HG03439 (cell line): ENCODE measurements around the gene DVL2.

Source experiments
- ATAC-seq: cut with Tn5 transposase; IDR thresholded peaks from one replicate; pipeline ENCODE4 v1.9.1; 2021; ENCODE audit warnings: mild to moderate bottlenecking, moderate library complexity; ENCODE audit not compliant: unreplicated experiment

Gene DVL2

DNA sequence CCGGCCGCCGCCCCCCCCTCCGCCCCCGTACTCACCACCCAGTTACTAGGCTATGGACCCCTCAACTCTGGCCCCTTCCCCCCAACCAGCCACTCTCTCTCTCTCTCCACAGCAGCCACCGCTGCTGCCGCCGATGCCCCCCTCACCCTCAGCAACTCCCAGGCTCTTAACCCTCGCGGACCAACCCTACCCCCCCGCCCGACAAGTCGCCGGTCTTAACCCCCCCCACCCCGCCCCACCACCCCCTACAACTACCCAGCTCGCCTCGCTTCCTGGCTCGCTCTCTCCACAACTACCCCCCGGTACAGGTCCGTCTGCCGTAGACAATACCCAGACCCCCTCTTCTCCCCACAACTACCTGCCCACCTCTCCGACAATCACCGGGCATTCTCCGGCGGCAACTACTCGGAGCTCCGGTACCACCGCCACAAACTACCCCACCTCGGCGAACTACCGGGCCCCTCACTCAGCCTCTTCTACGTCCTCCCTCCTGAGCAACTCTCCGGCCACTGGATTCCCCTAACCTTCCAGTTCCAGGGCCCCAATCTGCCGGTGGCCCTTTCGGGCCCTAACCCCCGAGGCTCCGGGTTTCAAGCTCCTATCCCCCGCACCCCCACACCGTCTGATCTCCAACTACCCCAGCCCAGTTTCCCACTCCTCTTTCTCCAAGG lies 4.2 kb upstream of the DVL2 start:
- no peak for ATAC-seq

DNA sequence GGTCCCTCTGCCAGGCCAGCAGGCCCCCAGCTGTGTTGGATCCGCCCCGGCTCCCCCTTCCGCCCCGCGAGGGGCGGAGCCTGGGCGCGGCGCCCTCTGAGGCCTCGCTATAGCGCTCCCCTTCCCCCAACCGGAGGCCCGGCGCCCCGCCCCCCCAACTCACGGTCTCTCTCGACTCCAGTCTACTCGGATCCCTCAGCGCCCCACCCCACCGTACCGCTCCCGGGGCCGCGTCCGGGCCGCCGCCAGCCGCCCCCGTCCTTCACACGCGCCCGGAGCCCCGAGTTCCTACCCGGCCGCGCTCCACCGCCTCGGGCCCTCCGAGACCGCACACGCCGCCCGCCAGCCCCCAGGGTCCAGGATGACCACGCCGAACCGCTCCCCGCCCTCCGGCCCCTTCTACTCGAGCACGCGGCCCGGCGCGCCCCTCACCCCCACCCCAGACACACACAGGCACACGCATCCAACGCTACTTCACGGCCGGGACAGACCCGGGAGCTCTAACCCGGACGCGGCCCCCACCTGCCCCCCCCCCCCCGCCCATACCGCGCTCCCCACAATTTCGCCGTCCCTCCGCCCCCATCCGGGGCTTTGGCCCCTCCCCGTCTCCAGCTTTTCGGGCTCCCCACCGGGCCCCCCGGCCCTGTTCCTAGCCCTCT lies 3.6 kb upstream of the DVL2 start:
- no peak for ATAC-seq

DNA sequence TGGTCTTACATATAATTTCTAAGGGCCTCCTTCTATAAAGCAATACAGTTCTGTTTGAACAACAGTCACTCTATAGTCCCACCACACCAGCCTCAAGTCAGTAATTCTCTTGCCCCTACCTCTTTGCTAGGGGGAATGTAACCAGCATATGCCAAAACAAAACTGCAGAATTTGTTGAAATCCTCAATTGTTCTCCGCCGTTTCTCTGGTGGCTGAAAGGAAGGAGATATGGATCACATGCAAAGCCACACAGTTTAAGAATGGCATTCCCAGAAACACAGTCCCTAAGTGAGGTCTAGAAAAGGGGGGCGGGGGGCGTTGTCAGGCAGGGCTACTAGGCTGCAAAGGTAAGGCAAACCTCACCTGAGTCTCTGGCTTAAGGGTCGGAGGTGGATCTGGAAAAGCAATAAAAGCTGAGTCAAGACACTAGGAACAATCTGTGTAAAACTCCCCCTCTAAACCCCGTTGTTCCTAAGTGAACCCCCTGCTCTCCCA lies 3.0 kb upstream of the DVL2 start:
- ATAC-seq, result no peak

DNA sequence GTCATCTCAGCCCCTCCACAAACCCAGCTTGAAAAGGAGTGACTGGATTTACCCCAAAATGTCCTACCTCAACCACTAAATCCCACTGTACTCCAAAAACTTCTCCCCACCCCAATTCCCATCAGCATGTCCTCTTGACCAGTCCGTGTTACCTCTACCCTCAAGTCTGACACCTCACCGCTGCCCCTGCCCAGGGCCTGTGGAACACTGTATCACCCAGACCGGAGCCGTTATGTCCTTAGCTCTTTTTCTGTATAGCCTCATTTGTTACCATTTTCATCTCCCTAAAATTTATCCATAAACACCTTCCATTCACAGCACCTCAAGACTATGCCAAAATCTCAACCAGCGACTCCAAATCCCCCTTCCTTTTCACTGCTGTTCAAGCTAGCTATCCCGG lies 2.5 kb upstream of the DVL2 start:
- ATAC-seq, result no peak

DNA sequence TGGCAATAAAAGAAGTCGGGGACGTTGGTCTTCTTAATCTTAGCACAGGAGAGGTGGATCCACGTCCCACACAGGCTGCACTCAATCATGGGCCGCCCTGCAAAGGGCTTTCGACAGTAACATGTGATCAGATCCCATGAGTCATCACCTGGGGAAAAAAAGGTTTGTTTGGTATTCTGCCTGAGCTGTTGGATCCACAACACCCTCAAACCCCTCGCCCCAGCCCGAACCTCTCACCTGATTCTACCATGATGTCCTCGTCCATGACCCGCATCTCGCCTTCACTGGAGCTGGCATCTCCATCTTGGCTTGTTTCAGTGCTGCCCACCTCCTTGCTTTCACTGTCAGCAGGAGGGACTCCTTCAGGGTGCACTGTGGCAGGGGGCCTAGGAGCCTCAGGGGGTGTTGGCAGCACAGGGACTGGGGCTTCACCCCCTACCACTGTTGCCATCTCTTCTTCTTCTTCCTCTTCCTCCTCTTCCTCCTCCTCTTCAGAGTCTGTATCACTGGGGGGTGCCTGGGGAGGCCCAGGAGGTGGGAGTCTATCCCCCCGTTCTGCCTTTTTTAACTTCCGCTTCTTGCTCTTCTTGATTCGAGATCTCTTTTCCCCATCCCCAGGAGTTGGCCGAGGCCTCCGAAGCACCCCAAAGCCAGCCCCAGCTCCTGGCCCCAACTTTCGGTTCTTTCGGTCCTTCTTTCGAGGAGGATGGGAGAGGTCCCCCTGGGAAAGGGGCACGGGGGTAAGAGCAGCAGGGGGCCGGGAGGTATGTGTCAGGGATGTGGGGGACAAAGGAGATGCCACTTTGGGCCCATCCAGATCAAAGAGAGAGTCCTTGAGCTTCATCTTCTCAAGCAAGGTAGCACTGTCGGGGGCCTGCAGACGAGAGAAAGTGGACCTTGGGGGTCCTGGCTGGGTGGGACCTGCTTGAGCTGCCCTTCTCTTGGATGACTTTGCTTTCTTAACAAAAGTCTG lies 1.7 kb upstream of the DVL2 start:
- ATAC-seq, result no peak

DNA sequence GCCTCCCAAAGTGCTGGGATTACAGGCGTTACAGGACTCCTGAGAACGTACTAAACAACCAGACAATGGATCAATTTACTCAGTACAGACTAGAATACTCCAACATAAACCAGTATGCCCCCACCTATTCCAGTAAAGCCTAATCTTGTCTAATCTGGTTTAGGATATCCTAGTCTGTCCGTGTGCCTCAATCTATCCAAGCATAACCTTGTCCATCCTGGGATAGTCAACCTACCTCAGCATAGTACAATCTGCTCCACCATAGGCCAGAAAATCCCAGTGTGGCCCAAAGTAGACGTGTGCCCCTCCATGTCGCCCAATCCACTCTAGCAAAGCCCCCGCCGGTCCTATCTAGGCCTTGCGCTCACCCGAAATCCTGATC lies 625 bp downstream of the DVL2 start:
- ATAC-seq, result no peak

DNA sequence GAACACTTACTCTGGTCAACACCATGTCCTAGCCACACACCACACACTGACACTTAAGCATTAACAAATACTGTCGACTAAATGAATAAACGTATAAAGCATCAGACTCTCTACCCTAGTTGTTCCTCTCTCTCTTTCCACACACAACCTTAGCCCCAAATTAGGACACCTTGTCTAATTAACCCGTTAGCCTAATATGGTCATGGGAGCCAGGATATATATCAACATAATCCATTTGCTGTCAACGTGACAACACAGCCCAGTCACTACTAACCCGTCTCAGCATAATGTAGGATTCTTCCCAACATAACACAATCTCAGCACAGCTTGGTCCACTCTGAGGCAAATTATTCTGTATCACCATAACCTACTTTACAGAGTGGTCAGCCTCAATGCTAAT lies 2.2 kb downstream of the DVL2 start:
- ATAC-seq, result no peak

DNA sequence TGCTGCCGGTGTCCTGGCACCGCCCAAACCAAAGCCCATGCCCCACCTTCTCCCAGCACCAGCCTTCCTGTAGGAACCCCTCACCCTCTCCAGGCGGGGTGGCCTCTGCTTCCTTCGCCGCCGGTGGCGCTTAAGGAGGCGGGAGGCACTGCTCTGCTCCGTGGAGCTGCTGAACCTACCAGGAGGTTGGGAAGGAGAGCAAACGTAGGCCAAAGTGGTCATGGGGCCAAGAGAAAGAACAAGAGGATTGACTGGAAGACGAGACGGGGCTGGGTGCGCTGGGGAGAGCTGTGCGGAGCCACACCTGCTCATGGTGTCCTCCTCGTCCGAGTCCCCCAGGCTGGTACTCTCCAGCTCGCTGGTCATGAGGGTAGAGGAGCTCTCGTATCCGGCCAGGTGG lies 4.8 kb downstream of the DVL2 start:
- ATAC-seq, result no peak

DNA sequence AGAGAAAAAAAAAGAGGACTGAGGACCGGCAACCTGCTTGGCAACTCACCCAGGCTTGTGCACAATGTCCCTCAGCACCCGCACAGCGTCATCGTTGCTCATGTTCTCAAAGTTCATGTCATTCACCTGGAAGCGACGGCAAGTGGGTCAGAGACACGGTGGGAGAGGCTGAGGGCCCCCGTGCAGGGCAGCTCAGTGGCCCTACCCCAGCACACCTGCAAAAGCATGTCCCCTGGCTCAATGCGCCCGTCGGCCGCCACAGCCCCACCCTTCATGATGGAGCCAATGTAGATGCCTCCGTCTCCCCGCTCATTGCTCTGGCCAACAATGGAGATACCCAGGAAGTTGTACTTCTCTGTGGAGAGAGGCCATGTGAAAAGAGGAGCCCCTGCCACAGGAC lies 5.4 kb downstream of the DVL2 start:
- ATAC-seq, result no peak

DNA sequence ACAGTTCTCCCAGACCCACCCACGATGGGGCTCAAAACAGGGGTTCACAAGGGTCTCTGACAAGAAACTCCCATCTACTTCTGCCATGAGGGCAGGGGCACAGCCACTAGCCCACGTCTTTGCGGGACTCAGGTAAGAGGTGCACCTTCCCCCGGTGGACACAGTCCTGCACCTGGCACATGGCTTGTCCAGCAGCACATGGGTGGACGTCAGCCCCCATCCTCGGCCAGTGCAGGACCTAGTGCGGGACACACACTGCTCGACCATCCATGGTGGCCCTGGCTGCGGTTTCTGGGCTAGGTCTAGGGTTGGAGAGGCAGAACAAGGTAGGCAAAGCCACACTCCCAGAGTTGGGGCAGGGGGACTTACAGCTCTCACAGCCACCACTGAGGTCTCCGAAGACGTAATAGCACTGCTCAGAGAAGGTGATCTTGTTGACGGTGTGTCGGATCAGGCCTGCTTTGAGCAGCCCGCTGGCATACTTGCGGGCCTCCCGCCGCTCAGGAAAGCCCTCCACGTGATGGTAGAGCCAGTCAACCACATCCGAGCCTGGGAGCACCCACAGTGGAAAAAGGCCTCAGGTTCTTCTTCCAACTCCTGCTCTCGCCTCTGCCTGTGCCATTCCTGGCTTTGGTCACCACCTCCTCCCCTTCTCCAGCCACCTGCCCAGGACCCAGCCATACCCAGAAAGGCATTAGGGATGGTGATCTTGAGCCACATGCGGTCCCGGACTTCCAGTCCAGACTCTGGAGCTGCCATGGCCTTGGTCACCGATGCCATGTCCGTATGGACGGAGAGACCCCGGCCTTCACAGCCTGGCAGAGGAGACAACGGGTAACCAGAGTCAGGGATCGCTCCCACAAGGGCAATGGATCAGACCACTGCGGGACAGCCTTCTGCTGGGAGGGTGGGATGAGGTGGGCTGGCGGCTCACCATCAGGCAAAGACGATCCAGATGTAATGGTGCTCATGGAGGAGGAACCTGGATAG lies 7.3 kb downstream of the DVL2 start:
- no peak for ATAC-seq

DNA sequence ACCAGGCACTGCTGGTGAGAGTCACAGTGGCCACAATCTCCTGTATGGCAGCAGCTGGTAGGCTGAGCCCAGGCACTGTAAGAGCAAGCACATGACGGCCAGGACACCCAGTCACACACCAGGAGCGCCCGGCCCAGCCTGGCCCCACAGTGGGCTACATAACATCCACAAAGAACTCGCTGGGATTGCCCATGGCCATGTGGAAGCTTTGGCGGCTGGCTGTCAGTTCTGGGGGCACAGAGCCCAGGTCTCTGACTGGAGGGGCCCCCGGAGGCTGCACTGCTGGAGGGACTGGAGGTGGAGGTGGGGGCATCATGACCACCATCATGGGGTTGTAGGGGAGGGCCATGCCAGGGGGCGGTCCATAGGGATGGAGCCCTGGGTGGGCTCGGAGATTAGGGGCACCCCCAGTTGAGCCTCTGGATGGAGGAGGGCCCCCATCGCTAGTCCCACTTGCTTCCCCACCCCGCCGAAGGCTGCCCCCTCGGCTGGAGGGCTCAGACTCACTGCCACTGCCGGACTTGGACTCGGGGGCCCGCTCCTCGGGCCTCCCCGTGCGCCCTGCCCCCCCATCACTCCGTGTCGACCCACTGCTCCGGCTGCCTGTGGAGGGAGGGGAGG lies 8.5 kb downstream of the DVL2 start:
- ATAC-seq, result no peak

DNA sequence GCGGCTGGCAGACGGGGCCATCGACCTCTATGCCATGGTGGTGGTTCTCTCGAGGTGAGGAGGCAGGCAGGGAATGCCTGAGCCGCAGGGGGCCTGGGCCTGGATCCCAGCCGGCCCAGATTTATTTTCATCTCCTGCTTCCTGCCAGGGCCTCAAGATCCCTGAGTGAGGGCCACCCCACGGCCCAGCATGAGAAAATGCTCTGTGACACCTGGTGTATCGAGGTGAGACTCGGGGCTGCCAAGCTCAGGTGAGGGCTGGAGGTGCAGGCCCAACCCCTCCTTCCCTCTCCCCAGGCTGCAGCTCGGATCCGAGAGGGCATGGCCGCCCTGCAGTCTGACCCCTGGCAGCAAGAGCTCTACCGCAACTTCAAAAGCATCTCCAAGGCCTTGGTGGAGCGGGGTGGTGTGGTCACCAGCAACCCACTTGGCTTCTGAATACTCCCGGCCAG lies 9.6 kb downstream of the DVL2 start:
- ATAC-seq, result no peak

DNA sequence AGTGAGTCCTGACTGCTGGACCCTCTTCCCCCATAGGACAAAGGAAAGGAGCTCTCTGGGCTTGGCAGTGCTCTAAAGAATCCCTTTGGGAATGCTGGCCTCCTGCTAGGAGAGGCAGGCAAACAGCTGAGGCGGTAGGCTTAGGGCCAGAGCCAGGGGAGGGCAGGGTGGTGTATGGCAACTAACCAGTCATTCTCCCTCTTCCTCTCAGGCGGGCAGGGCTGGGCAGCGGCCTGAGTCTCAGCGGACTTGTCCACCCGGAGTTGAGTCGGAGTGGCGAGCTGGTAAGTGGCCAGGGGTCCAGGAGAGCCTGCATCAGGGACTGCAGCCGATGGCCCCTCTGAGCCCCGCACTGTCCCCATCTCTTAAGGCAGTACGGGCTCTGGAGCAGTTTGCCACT lies 10.2 kb downstream of the DVL2 start:
- ATAC-seq, result no peak

DNA sequence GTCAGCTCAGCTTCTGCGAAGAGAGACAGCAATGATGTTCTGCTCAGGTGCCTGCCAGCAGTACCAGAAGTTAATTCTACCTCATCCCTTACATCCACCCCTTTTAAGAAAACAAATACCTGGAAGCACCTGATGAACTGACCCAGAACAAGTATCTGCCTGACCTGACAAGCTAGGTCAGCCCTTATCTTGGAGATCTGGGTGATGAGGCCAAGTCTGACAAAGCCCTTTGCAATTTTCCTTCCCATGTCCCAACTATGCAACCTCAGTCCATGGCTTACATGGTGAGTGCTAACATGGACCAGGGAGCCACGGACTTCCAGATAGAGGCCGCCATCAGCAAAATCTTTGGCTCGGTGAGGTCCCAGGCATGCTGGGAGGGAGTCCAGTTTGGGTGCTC lies 10.9 kb downstream of the DVL2 start:
- ATAC-seq, result no peak

DNA sequence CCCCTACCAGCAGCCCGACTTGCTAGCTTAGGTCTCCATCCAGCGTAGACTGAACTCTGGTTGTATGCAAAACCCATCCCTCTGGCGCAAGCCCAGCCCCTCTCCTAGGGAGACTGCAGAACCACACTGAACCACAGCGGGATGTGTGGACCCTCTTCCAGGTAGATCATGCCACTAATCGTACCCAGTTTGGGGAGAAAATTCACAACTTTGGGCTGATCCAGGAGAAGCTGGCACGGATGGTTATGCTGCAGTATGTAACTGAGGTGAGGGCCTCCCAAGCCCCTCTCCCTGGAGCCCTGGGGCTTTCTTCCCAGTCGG lies 11.4 kb downstream of the DVL2 start:
- no peak for ATAC-seq

DNA sequence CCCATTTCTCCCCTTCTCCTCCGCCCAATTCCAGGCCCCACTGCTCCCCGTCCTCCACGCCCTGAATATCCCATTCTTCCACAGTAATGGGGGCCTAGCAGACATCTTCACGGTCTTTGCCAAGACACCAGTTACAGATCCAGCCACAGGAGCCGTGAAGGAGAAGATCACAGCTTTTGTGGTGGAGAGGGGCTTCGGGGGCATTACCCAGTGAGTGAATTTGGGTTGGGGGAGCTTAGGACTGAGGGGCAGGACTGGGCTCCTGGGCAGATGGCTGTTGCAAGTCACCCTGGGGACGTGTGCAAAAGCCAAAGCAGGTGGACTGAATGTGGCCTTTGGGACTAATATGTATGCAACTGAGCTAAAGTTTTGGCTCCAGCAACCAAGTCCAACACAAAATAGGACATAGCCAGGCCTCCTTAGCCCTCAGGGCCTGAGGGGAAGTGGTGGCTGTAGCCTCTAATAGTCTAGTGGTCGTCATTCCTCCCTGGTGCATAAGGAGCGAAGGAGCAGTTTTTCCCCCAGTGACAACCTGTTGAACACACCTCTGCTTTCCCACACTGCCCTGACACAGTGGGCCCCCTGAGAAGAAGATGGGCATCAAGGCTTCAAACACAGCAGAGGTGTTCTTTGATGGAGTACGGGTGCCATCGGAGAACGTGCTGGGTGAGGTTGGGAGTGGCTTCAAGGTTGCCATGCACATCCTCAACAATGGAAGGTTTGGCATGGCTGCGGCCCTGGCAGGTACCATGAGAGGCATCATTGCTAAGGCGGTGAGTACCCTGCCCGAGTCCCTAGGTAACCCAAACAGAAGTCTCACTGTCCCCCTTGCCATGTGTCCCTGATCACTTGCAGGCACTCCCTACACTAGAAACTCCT lies 12.0 kb downstream of the DVL2 start:
- ATAC-seq, result no peak

DNA sequence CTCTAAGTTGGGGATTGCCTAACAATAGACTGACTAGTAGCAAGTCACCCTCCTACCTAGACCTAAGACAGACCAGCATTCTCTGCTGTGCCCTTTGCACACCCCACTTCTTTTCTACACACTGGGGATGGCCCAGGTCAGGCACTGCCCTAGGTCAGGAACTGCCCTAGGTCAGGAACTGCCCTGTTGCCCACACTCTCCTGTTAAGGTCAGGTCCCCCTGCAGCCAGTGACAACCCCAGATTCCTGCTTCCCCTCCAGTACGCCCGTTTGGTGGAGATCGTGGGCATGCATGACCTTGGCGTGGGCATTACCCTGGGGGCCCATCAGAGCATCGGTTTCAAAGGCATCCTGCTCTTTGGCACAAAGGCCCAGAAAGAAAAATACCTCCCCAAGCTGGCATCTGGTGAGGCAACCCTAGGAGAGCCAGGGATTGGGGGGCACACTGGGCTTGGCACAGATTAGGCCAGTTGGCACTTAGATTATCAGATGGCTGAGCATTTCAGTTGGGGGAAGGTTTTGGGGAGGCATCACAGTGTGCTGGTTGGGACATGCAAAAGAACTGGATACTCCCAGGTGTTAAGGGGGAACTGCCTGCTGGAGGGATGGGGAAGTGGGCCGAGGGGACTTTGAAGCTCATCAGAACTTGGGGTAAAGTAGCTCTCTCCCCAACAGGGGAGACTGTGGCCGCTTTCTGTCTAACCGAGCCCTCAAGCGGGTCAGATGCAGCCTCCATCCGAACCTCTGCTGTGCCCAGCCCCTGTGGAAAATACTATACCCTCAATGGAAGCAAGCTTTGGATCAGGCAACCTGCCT lies 12.8 kb downstream of the DVL2 start:
- ATAC-seq, result no peak

DNA sequence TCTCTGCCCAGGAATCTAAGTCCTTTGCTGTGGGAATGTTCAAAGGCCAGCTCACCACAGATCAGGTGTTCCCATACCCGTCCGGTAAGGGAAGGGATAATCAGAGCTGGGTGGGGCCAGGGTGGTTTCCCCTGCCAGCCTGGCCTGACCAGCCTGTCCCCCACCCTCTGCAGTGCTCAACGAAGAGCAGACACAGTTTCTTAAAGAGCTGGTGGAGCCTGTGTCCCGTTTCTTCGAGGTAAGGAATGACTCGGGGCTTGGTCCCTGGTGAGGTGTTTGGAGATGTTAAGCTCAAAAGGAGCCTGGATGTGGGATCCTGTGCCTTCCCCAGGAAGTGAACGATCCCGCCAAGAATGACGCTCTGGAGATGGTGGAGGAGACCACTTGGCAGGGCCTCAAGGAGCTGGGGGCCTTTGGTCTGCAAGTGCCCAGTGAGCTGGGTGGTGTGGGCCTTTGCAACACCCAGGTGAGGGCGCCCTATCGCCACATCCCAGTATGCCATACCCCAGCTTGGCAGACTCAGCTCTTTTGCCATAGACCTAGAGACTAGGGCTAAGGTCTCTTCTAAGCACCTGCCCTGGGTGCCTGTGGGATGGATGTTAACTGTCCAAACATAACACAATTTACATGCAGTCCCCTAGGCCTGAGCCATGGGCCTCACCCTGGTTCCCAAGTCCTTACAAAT lies 13.6 kb downstream of the DVL2 start:
- no peak for ATAC-seq
